ENCODE data around the gene CDKL4.
"Not testable (repeated sequence)": the region's sequence is repeated elsewhere in the genome, so short reads cannot be mapped to it uniquely, and the experiment has no call there.

- TF ChIP-seq CTCF, POLR2A (IDR thresholded peaks at IDR 0.05): not testable (repeated sequence)
These were observed 88.2 kb downstream of the CDKL4 start for GRCh38 chr2:39155573-39155972.
